Breast epithelium (tissue), 3 donors: Measurements from ENCODE around the gene CNTN6.

Source experiments
- CTCF ChIP-seq, 3 donors: fragments of 450-650 bp; IDR thresholded peaks; one replicate each; pipeline ENCODE4 v1.5.1; 2016 to 2017; ENCODE audit warnings: antibody characterized with exemption in 3 of 3, mild to moderate bottlenecking in 3 of 3, moderate library complexity in 3 of 3
- POLR2A ChIP-seq: fragments of 450-650 bp; IDR thresholded peaks from one replicate; pipeline ENCODE4 v1.6.1; 2016; ENCODE audit warnings: antibody characterized with exemption, mild to moderate bottlenecking, moderate library complexity

- TF ChIP-seq CTCF (IDR thresholded peaks at IDR 0.05): no peak
- no peak for TF ChIP-seq POLR2A
Measured at GRCh38 chr3:1263121-1263520, 170.3 kb downstream of the CNTN6 start.
